Hematopoietic multipotent progenitor cell treated with erythropoietin and hydrocortisone succinate and interleukin-3 and kit ligand, for 8 days (in vitro differentiated cells): ENCODE results near the gene NR2F6.
A peak's percentile ranks its signal among the peaks of the same experiment; 100 is the strongest.

Source experiments
- DNase-seq: peaks from one replicate; pipeline ENCODE4 v3.0.0-alpha.2; 2015

The NR2F6 gene

DNA sequence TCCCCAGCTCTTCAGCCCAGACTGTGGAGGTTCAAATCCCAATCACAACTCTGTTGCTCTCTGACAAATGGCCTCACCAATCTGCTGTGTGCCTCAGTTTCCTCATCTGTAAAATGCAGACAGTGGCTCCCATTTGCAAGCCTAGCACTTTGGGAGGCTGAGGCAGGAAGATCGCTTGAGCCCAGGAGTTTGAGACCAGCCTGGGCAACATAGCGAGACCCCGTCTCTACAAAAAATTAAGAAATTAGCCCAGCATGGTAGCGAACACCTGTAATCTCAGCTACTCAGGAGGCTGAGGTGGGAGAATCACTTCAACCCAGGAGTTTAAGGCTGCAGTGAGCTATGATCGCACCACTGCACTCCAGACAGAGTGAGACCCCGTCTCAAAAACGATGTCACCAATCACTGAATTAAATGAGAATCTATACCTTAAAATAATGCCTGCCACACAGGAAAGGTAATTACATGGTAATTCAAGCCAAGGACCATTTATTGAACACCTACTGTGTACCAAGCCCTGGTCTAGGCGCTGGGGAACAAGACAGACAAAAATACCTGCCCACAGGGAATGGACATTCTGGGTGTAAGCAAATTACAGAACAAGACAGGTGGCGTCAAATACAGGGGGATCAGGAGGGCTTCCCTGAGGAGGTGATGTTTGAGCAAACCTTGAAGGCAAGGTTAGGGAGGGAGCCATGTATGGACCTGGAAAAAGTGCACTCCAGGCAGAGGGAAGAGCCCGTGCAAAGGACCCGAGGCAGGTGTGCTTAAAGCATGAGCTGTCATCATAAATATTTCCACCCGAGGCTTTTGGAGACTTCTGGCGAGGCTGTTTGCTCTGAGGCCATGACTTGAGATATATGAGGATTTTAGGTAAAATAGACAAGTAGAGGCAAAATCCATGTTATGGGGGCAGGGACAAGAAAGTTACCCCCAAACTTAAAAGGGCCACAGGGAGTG lies 7.7 kb downstream of the NR2F6 start:
- no peak for DNase-seq

DNA sequence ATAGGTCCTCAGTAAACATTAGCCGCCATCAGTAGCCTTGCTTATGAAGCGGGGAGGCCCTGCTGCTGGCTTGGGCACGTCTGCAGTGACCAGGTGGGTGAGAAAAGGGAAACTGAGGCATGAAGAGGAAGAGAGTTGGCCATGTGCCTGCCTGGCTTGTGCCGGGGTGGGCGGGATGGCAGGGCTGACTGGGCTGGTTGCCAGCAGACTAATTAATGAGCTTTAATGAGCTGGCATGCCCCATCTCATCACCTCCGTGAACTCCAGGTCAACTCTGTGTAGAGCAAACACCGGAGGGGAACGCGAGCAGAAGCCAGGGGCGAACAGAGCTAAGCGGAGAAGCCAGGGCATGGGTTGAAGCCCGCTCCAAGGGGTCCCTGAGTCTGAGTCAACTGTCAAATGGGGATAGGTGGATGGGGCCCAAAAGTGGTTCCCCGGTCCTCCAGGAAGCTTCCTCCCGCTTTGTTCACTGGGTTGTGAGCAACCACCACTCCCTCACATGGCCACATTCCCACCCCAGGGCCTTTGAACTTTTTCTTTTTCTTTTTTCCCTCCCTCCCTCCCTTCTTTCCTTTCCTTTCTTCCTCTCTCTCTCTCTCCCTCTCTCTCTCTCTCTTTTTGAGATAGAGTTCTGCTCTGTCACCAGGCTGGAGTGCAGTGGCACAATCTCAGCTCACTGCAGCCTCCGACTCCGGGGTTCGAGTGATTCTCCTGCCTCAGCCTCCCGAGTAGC lies 8.7 kb downstream of the NR2F6 start:
- peak; percentile 44 for DNase-seq

DNA sequence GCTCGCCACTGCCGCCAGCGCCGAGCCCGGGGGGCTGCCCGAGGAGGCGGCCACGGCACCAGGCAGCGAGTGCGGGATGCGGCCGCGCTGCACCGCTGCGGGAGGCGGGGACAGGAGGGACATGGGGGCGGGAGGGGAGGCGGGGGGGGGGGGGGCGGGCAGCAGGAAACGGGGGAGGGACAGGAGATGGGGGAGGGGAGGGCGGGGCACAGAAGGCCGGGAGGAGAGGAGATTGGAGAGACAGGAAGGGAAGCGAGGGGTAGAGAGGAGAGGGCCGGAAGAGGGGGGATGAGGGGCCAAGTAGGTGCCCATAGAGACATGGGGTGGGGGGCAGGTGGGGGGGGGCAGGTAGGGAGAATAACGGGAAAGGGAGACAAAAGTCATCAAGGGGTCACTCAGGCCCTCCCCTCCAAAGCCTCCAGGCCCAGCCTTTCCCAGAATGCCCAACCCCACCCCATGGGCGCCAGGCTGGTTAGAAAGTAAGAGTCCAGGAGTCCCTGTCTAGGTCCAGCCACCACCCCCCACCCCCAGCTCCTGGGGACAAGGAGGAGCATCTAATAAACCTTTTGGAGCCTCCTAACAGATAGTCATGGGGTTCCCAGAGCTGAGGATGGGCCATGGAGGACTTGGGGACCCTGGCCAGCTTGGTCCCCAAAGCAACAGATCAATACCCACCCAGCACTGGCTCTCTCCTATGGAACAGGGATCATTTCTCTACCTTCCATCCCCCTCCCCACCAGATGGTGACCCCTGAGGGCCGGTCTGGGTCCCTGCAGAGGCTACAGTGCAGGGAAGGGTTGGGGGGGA lies 9.5 kb downstream of the NR2F6 start:
- DNase-seq: peak; percentile 46

DNA sequence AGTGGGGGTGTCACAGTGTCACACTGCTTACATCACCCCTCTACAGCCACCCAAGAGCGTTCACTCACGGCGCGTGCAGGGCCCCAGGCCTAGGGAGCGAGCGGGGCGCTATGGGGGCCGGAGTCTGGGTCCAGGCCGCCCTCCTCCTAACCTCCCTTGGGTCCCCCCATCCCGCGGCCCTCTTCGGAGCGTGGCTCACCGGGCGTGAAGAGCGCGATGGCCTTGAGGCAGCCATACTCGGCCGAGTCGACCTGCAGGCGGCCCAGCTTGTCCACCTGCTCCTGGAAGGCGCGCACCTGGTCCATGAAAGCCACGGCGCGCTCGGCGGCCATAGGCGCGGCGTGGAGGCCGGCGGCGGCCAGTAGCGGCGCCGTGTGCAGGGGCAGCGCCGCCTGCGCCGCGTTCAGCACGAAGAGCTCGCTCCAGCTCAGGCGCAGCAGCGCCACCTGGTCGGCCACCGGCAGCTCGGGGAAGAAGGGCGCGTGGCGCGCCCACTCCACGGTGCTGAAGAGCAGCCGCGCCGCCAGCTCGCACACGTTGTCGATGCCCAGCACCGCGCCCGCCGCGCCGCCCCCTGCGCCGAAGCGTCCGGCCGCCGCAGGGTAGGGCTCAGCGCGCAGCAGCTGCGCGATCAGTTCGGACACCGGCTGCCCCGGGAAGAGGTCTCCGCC lies 10.3 kb downstream of the NR2F6 start:
- DNase-seq: peak; percentile 66

DNA sequence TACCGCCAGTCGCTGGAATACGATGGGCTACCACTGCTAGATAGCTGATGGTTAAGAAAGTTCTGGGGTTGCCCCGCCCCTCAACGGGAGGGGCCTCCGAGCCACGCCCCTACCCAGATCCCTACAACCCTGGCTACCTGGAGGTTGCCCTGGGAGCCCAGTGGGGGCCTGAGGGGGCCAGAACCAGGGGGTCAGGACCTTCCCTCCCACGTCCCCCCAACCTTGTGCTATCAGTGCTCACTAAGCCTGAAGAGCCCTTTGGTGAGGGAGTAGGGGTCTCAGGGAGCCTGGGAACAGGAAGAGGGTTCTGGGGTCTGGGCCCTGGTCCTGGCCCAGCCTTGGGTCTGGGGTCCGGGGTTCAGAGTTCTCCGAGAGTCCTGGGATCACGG lies 10.8 kb downstream of the NR2F6 start:
- peak; percentile 82 for DNase-seq

DNA sequence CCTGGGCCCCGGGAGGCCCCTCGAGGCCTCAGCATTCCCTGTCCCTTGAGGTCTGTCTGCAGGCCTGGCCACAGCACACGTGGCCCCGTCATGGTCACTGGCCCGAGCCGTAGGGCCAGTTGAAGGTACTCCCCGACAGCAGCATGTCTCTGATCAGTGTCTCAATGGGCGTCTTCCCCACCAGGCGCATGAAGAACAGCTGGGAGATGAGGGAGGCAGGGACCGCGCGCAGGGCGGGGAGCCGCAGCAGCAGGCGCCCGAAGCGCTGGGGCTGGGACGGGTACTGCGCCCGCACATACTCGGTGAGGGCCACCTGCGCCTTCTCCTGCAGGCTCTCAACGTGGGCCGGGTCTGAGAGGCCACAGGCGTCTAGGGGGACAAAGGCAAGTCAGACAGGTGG lies 13.5 kb downstream of the NR2F6 start:
- DNase-seq: no peak

DNA sequence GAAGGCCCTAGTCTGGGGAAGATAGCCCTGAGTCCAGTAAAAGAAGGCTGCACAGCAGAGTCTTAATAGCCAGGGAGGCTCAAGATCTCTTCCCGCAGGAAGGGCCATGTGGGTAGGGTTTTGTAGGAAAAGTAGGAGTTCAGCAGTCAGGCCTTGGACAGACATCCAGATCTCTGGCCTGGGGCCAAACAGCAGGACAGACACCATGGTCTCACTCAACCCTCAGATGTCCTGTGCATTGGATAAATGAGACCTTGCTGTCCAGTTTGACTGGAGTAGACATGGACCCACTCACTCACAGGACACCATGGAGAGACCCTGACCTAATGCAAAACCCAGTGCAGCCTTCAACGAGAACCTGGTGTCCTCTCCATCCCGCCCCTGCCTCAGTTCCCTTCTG lies 15.8 kb downstream of the NR2F6 start:
- DNase-seq: no peak

DNA sequence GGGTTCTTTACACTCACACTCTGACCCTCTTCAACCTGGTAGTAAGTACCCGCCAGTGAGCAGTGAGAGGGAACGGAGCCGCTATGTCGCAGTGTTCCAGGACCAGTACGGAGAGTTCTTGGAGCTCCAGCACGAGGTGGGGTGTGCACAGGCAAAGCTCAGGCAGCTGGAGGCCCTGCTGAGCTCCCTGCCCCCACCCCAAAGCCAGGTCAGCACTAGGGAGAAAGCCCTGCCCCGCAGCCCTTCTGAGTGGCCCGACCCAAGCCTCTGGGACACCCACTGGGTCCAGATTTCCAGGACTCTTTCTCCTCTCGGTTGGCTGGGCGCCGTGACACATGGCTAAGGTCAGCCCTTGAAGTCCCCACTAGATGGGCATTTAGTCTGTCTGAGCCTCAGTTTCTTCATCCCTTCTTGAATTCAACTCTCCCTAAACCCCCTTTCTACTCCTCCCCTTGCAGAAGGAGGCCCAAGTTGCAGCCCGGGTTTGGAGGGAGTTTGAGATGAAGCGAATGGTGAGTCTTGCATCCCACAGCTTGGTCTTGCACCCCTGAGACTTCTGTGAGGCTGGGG lies 17.8 kb downstream of the NR2F6 start:
- no peak for DNase-seq

DNA sequence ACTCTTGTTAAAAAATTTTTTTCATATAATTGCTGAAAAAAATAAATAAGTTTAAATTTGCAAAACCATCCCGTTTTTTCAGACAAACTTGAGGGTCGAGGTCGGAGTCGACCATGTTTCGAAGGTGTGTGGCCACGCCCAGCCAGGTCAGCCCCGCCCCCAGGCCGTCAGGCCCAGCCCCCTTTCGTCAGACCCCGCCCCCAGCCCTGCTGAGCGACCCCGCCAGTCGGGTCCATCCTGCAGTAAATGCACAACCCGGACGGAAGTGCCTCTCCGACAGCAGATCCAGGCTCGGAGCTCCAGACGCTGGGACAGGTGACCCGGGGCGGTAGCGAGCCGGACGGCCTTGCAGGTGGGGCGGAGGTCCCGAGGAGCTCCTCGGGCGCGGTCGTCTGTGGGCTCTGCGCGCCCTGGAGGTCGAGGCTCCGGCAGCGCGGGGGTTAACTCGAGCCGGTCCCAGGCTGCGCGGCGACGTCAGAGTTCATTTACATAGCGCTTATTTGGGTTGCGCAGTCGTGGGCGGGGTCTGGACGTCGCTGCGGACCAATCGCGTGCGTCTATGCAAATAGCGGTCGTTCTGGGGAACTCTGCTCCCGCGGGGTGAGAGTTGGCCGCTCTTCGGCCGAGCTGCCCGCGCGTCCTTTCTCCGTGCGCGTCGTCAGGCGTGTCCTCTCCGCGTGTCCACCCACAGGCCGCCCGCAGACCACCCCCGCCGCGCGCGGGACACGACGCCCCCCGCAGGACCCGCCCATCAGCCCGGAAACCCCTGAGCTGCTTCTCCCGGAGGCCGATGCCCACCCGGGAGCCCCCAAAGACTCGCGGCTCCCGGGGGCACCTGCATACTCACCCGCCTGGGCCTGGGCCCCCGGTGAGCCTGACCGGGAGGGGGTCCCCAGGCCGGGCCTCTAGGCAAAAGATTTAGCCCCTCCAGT lies 19.5 kb downstream of the NR2F6 start, which contains the start of gene OCEL1:
TSS of gene OCEL1 (plus strand) at position 225 of the 932 bp plus-strand sequence. CDS start at position 247, 22 bp downstream.
- DNase-seq: peak; percentile 98

DNA sequence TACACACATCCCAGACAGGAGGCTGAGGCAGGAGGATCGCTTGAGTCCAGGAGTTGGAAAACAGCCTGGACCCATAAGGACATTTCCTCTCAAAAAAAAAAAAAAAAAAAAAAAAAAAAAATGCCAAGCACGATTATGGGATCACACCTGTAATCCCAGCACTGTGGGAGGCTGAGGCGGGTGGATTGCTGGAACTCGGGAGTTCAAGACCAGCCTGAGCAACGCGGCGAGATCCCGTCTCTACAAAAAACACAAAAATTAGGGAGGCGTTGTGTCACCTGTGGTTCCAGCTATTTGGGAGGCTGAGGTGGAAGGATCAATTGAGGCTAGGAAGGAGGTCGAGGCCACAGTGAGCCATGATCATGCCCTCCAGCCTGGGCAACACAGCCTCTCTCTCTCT lies 20.7 kb downstream of the NR2F6 start:
- DNase-seq: no peak

DNA sequence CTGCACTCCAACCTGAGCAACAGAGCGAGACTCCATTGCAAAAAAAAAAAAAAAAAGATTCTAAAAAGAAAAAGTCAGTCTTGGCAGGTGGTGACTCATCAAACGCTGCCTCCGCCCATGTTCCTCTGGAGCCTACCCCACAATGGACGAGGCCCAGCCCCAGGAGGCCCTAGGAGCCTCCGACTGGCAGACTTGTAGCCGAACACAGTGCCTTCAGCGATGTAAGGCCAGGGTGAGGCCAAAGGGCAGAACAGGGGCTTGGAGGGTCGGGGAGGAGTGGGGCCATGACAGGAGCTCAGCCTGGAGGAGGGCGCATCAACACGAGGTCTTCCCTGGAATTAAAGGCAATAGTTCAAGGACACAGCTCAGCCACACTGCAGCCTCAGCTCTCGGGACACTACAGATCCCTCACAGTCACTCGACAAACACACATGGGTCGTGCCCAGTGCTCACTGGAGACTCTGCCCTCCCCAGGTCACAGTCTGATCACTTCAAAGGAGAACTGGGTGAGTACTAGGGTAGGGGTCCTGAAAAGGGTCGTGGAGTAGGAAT lies 25.4 kb downstream of the NR2F6 start:
- peak; percentile 86 for DNase-seq

DNA sequence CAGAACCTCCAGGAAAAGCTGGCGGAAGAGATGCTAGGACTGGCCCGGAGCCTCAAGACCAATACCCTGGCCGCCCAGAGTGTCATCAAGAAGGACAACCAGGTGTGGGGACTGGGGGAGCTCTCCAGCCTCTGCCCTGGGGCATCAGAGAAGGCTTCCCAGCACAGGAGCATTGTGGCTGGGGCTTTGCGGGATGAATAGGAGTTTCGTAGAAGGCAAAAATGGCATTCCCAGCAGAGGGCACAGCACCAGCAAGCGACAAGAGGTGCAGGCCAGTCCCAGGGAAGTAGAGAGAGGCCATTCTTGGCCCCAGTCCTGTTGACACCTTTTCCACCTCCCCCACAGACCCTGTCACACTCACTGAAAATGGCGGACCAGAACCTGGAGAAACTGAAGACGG lies 26.4 kb downstream of the NR2F6 start:
- DNase-seq: no peak

DNA sequence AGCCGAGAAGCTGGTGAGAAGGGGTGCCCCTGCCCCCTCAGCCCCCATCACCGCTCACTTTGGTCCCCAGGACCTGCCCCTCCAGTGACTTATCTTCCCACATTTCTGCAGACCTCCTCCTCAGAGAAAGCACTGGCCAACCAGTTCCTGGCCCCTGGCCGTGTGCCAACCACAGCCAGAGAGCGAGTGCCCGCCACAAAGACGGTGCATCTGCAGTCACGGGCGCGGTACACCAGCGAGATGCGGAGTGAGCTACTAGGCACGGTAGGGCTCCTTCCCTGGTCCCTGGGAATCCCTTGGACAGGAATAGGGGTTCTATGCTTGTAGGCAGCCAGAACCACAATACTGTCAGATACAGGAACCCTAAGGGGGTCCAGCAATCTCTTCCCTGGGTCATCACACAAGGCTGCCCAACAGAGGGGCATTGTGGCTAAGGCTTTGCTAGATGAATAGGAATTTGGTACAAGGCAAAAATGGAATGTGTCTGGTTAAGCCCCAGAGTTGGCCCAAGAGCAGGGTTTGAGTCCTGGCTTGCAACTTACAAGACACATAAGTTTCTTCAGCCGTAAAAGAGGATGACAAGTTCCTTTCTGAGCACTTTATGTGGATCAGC lies 29.6 kb downstream of the NR2F6 start:
- no peak for DNase-seq

DNA sequence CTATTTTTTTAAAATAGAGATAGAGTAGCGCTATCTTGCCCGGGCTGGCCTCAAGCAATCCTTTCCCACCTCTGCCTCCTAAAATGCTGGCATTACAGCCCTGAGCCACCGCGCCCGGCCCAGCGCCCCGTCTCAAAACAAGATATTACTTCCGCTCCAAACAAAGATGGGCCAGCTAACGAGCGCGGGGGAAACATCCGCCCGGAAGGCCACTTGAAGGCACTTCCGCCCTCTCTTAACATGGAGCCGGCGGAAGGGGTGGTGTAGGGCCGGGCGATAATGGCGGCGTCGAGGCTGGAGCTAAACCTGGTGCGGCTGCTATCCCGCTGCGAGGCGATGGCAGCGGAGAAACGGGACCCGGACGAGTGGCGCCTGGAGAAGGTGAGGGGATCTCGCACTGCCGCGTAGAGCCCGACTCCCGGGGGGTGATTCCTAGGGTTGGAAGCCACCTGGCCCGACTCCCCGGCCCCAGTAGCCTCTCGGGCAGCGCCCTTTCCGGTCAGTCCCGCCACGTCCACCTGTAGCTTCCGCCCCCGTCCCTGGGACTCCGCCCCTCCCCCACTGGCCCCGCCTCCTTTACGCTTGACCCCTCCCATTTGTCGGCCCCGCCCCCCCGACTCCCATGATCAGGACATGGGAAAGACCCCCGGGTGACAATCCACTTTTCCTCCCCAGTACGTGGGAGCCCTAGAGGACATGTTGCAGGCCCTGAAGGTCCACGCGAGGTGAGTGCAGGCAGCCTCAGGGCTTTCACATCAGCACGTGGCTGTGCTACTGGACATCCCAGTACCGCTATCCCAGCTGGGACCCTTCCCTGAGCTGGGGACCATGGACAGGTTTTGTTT lies 30.4 kb downstream of the NR2F6 start, which contains the start of gene USE1:
TSS of gene USE1 (plus strand) at position 231 of the 845 bp plus-strand sequence. CDS start at position 280, 49 bp downstream.
- DNase-seq: peak; percentile 96

DNA sequence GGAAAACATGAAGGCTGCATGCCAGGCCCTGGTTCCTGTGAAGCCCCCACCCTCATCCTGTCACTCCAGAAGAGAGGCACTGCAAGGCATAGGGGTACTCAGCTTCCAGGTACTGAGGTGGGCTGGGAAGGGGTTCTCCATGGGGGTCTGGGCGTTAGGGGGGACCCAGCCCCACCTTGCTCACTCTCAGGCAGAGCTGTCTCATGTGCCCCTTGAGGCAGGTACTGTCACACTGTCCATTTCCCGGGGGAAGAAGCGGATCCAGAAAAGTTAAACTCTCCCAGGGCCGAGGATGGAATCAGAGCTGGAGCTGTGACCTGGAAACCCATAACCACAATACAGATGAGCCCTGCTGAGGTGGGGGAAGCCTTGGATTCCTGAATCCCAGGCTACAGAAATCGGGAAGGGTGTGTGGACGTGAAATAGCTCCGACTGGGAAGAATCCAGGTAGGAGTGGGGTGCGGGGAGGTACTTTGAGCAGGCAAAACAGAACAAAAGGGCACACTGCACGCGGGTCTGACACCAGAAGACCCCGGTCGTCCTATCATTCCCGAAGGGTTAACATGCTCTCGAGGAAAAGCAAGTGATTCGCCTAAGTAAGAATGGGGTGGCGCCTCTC lies 31.1 kb downstream of the NR2F6 start:
- DNase-seq: no peak

DNA sequence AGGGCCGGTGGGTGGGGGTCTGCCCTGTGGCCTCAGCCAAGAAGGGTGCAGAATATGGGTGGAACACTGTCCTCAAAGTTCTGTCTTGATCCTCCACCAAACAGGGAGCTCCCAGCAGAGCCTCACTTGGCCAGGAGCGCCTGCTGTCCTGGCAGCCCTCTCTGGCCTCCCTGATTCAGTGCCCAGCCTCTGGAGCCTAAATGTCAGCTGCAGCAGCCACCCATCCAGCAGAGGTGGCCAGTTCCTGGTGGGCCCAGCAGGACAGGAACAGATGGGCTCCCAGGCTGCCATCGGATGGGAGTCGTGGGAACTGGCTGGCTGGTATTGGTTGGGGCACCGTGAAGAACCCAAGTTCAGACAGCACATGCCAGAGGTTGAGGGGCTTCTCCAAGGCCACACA lies 32.4 kb downstream of the NR2F6 start:
- no peak for DNase-seq

DNA sequence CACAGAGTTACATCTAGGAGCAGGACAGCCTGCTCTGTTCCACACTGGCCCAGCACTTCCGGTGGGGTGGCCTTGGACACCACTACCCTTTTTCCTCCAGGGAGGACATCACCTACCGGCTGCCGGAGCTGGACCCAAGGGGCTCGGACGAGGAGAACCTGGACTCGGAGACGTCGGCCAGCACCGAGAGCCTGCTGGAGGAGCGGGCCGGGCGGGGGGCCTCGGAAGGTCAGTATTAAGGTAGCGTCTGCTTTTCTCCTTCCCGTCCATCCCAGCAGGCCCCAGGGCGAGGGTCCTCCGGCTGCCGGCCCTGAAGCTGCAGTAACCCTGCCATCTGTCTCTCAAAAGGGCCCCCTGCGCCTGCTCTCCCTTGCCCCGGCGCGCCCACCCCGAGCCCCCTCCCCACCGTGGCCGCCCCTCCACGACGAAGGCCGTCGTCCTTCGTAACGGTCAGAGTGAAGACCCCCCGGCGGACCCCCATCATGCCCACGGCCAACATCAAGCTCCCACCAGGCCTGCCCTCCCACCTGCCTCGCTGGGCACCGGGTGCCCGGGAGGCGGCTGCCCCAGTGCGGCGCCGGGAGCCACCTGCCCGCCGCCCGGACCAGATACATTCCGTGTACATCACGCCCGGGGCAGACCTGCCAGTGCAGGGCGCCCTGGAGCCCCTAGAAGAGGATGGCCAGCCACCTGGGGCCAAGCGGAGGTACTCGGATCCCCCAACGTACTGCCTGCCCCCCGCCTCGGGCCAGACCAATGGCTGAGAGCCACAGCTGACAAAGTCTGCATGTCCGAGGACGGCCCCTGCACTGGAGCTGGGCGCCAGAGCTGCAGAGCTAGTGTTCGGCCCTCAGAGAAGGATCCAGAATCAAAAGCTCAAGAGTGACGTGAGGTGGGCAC lies 33.9 kb downstream of the NR2F6 start:
- DNase-seq: no peak

DNA sequence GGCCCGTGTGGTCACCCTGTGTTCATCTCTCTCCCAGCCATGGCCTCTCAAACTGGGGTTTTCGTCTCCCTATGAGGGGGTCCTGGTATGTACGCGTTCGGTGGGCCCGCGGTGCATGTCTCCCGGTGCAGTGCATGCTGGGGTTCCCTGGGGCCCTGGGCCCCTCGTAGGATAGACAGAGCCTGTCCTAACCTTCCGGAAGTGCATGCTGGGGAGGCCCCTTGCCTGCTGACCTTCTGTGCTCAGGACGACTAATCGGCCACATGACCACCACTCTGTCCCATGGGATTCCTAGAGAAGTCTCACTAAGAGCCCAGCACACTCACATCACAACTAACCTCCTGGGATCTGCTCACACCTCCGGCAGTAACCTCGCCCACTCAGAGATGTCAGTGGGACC lies 35.4 kb downstream of the NR2F6 start:
- no peak for DNase-seq
